ENCODE results near the gene ANKRD60. TPM values are rescaled to one million over a fixed set of nuclear protein-coding genes. Genes with fewer than 3 reads are reported as not detected.

The ANKRD60 gene
- total RNA-seq, 1 experiment from 2014 or later = not detected

Other genes starting within 250 kb of the ANKRD60 start
- gene RAB22A, start 81.1 kb upstream of the ANKRD60 start, total RNA-seq (2014; rRNA removed; shearing (Covaris generic)) = 26.8 and 27.3 TPM in 2 replicates
- 17.7 and 18.0 TPM in 2 replicates for gene VAPB, start 160.6 kb upstream of the ANKRD60 start, total RNA-seq (2014; rRNA removed; shearing (Covaris generic))